GM19240 (cell line): ENCODE measurements around the gene PIGC.

Source experiments
- DNase-seq: peaks from one replicate; pipeline ENCODE4 v3.0.0; 2011; ENCODE audit warnings: low spot score; ENCODE audit not compliant: insufficient read length

The PIGC gene

GRCh38 chr1:172399756-172400721 lies 43.8 kb downstream of the PIGC start:
- no peak for DNase-seq

GRCh38 chr1:172398970-172399755 lies 44.7 kb downstream of the PIGC start:
- peak; percentile 17 for DNase-seq

- no peak for DNase-seq
Measured at GRCh38 chr1:172398193-172398592, 45.7 kb downstream of the PIGC start.

GRCh38 chr1:172397633-172398032 lies 46.2 kb downstream of the PIGC start:
- no peak for DNase-seq

DNA sequence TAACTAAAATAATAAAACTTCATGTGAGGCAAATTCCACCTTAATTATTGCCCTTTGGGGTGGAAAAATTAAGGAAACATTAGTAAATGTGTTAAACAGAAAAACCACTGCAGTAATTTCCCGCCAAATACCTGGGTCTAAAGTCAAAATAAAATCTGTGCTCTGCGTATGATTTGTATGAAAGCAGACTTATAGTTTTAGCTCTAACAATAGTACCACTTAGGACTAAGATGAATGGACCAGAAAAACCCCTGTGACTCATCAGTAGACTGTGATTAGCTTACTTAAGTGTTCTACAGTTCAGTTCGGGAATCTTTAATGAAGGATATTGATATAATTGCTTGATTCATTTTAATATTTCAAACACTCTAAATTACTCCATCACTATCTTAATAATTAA lies 46.6 kb downstream of the PIGC start:
- no peak for DNase-seq

- DNase-seq = no peak
Measured at GRCh38 chr1:172395576-172395975, 48.3 kb downstream of the PIGC start.

DNA sequence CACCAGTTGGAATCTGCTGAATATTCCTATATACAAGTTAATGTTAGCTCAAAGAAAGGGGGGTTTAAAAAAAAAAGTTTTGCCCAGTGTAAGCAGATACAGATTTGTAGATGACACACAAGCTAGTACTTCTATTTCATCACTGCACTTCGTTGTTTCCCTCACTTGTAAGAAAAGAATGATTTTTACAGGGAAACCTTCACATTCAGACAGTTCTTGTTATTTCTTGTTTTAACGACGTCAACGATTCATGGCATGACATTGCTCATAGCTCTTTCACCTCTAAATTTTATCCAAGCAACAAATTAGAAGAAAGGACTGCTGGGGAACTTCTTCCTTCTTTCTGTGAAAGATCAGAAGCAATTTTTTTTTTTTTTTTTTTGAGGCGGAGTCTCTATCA lies 49.1 kb downstream of the PIGC start:
- DNase-seq = no peak

GRCh38 chr1:172394141-172394751 lies 49.6 kb downstream of the PIGC start:
- peak; percentile 29 for DNase-seq

GRCh38 chr1:172393354-172393753 lies 50.5 kb downstream of the PIGC start:
- DNase-seq = no peak

- no peak for DNase-seq
Measured at GRCh38 chr1:172391976-172392375, 51.9 kb downstream of the PIGC start.
